ENCODE measurements around the gene SAC3D1. TPM values are rescaled to one million over a fixed set of nuclear protein-coding genes. Genes with fewer than 3 reads are reported as not detected.

Gene SAC3D1
- total and polyA plus RNA-seq, 2 experiments from 2014 or later = 24.6 to 32.7 TPM

DNA sequence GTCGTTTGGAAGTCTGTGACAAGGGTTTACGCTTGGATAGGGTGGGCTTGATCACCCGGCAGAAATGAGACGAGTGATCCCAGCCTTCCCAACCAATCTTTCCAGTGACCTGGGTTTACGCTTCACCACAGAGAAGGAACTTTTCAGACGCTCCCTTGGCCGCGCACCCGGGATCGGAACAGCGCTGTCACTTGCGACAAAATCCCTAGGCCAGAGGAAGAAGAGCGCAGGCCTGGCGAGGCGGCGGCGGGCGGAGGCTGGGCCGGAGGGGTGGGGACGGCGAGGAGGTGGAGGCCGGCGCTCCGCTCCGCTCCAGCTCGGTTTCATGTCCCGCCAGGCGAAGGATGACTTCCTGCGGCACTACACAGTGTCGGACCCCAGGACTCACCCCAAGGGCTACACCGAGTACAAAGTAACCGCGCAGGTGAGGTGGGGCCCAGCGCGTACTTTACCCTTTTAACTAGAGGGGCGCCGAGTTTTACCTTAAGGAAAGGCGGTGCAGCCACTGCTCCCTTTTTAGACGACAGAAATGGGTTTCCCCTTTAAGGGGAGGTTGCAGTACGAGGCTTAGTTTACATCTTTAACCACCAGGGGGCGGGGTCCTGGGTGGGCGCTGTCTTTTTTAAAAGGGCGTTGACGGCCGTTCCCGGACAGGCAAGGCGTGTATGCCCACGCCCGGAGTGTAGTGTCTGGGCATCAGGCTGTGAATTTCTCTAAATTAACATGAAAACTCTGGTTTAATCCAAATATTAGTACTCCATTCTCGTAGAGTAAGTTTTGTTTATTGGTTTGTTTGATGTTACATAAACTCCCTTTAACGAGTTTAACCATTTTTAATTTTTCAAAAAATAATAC lies 13.6 kb upstream of the SAC3D1 start, which contains the start of gene SNX15:
SNX15 (plus strand) TSS at position 227 of the 855 bp plus-strand sequence; CDS start at position 326, 99 bp downstream.
- Histone ChIP-seq H3K27ac (peak within 1 kb of the TSS; percentile 81), H3K4me1 (ENCODE audit: low read depth) (no peaks in the 10 kb centered on the region), H3K27me3 (no peaks in the 10 kb centered on the region), H3K4me3 (peak within 1 kb of the TSS; percentile 45), H3K9me3 (ENCODE audit: low read depth) (no peaks in the 10 kb centered on the region), H3K36me3 (no peaks in the 10 kb centered on the region)
- DNase-seq (ENCODE audit: low read depth in 1 of 2, low spot score in 1 of 2) = peak; percentile 97 to 98
- TF ChIP-seq CTCF (IDR thresholded peaks at IDR 0.05; ENCODE audit: low read depth, low read length) = peak; percentile 61

- H3K36me3 ChIP-seq = peaks cover 19% of the 10 kb centered on the region
- H3K9me3 ChIP-seq (ENCODE audit: low read depth) = no peaks in the 10 kb centered on the region
- no peak for DNase-seq (ENCODE audit: low read depth in 1 of 2, low spot score in 1 of 2)
- H3K27ac ChIP-seq = no peak overlapping the region
- TF ChIP-seq CTCF (IDR thresholded peaks at IDR 0.05; ENCODE audit: low read depth, low read length) = no peak
- H3K4me3 ChIP-seq = no peak overlapping the region
- H3K4me1 ChIP-seq (ENCODE audit: low read depth) = no peaks in the 10 kb centered on the region
- no peaks in the 10 kb centered on the region for H3K27me3 ChIP-seq
Measured at GRCh38 chr11:65032216-65032615, 8.8 kb upstream of the SAC3D1 start.

DNA sequence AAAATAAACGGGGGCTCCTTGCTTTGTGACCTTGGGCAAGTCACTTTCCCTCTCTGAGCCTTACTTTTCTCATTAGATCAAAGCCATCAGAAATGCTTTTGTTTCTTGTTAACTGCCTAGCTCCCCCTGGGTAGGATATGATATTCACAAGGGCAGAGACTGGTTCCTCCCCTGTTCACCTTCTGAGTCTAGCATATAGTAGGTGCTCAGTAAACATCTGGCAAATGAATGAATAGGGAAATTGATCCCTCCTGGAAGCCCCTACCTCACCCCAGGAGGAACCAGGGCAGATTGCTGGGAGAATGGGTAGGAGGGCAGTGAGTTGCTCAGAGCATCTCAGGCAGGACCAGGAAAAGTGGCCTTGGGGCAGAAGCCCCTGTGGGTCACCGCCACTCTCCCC lies 6.6 kb upstream of the SAC3D1 start:
- Histone ChIP-seq H3K4me3 (no peak overlapping the region), H3K27me3 (no peaks in the 10 kb centered on the region), H3K9me3 (ENCODE audit: low read depth) (no peaks in the 10 kb centered on the region), H3K27ac (no peak overlapping the region), H3K36me3 (peaks cover 19% of the 10 kb centered on the region), H3K4me1 (ENCODE audit: low read depth) (no peaks in the 10 kb centered on the region)
- no peak for TF ChIP-seq CTCF (IDR thresholded peaks at IDR 0.05; ENCODE audit: low read depth, low read length)
- DNase-seq (ENCODE audit: low read depth in 1 of 2, low spot score in 1 of 2) = no peak

- H3K36me3 ChIP-seq = peaks cover 23% of the 10 kb centered on the region
- peaks cover 4% of the 10 kb centered on the region for H3K4me1 ChIP-seq (ENCODE audit: low read depth)
- no peak overlapping the region for H3K27ac ChIP-seq
- H3K27me3 ChIP-seq = no peaks in the 10 kb centered on the region
- H3K4me3 ChIP-seq = no peak overlapping the region
- DNase-seq (ENCODE audit: low read depth in 1 of 2, low spot score in 1 of 2) = no peak
- H3K9me3 ChIP-seq (ENCODE audit: low read depth) = no peaks in the 10 kb centered on the region
- no peak for TF ChIP-seq CTCF (IDR thresholded peaks at IDR 0.05; ENCODE audit: low read depth, low read length)
Measured at GRCh38 chr11:65035579-65035978, 5.4 kb upstream of the SAC3D1 start.

DNA sequence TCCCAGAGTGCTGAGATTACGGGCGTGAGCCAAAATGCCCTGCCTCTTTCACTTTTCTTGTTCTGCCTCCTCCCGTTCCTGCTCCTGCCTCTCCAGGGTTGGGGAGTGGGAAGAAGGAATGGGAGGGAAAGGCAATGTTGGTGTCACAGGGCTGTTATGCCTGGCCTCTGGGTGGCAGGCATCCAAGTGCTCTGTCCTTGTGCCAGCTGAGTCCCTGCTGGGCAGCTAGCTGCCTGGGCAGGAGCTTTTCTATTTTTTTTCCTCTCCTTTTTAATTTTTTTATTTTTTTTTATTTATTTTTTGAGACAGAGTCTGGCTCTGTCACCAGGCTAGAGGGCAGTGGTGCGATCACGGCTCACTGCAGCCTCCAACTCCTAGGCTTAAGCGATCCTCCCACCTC lies 4.1 kb upstream of the SAC3D1 start:
- H3K27ac ChIP-seq = no peak overlapping the region
- H3K4me1 ChIP-seq (ENCODE audit: low read depth) = peaks cover 4% of the 10 kb centered on the region
- TF ChIP-seq CTCF (IDR thresholded peaks at IDR 0.05; ENCODE audit: low read depth, low read length) = no peak
- no peaks in the 10 kb centered on the region for H3K9me3 ChIP-seq (ENCODE audit: low read depth)
- no peak for DNase-seq (ENCODE audit: low read depth in 1 of 2, low spot score in 1 of 2)
- H3K4me3 ChIP-seq = no peak overlapping the region
- no peaks in the 10 kb centered on the region for H3K27me3 ChIP-seq
- peaks cover 23% of the 10 kb centered on the region for H3K36me3 ChIP-seq

Measured in cardiac muscle cell (in vitro differentiated cells and primary cell).